Measurements from ENCODE around the gene ANKRD34A. TPM values are rescaled to one million over a fixed set of nuclear protein-coding genes. Genes with fewer than 3 reads are reported as not detected.

Gene ANKRD34A
- total RNA-seq, 6 experiments from 2014 or later, result 0.14 to 0.88 (median 0.22) TPM; not detected in 1

DNA sequence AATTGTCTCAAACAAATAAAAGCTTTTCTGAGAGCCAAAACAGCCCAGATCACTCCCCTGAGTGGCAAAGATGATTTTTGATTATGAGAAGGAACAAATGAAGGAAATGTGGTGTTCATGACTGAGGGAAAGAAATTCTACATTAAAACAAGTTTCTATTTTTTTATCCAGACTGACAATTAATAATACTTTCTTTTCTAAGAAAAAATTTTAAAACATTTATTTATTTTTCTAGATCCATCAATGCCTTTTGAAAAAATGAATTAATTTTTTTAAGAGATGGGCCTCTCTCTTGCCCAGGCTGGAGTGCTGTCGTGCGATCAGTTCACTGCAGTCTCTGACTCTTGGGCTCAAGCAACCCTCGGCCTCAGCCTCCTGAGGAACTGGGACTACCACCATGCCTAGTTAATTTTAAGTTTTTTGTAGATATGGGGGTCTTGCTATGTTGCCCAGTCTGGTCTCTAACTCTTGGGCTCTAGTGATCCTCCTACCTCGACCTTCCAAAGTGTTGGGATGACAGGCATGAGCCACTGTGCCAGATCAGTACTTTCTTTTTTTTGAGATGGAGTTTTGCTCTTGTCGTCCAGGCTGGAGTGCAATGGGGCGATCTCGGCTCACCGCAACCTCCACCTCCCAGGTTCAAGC is 43.2 kb upstream of the ANKRD34A start:
- H3K36me3 ChIP-seq, result no peaks in the 10 kb centered on the region
- H3K27me3 ChIP-seq, result no peaks in the 10 kb centered on the region
- H3K27ac ChIP-seq, result peak overlapping the region in 2 of 3 donors; percentile 59 to 75
- 67% methylated on average over 8 of the region's 8 CpGs for WGBS (ENCODE audit: insufficient coverage, low coverage, low lambda C conversion rate, missing lambda C conversion rate)
- TF ChIP-seq, protein P1, sequence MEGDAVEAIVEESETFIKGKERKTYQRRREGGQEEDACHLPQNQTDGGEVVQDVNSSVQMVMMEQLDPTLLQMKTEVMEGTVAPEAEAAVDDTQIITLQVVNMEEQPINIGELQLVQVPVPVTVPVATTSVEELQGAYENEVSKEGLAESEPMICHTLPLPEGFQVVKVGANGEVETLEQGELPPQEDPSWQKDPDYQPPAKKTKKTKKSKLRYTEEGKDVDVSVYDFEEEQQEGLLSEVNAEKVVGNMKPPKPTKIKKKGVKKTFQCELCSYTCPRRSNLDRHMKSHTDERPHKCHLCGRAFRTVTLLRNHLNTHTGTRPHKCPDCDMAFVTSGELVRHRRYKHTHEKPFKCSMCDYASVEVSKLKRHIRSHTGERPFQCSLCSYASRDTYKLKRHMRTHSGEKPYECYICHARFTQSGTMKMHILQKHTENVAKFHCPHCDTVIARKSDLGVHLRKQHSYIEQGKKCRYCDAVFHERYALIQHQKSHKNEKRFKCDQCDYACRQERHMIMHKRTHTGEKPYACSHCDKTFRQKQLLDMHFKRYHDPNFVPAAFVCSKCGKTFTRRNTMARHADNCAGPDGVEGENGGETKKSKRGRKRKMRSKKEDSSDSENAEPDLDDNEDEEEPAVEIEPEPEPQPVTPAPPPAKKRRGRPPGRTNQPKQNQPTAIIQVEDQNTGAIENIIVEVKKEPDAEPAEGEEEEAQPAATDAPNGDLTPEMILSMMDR (IDR thresholded peaks at IDR 0.05), result no peak
- no peak for TF ChIP-seq POLR2A (IDR thresholded peaks at IDR 0.05)
- ATAC-seq (no peak), DNase-seq (no peak)
- intact Hi-C loops (cut with DNase I), result no loop called here
- no peak overlapping the region for H3K4me3 ChIP-seq
- H3K4me1 ChIP-seq, result peaks cover 0 to 8% (median 1%) of the 10 kb centered on the region in 4 donors
- no peaks in the 10 kb centered on the region for H3K9me3 ChIP-seq

DNA sequence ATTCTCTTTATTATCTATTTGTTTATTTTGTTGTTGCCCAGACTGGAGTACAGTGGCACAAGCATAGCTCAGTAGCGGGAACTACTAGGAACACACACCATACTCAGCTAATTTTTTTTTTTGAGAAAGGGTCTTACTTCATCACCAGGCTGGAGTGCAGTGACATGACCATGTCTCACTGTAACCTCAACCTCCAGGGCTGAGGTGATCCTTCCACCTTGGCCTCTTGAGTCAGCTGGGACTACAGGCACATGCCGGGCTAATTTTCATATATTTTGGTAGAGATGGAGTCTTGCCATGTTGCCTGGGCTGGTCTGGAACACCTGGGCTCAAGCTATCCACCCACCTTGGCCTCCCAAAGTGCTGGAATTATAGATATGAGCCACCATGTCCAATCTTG is 37.3 kb upstream of the ANKRD34A start:
- intact Hi-C loops (cut with DNase I), result no loop called here
- no peak for ATAC-seq
- no peak for DNase-seq
- Histone ChIP-seq H3K9me3 (no peaks in the 10 kb centered on the region), H3K4me1 (peaks cover 0 to 34% (median 12%) of the 10 kb centered on the region in 4 donors), H3K4me3 (no peak overlapping the region), H3K27me3 (no peaks in the 10 kb centered on the region), H3K36me3 (no peaks in the 10 kb centered on the region), H3K27ac (no peak overlapping the region)
- WGBS (ENCODE audit: insufficient coverage, low coverage, low lambda C conversion rate, missing lambda C conversion rate), result 45% methylated on average over 1 of the region's 2 CpGs
- TF ChIP-seq POLR2A (IDR thresholded peaks at IDR 0.05), result no peak
- TF ChIP-seq, protein P1 (IDR thresholded peaks at IDR 0.05), result no peak

DNA sequence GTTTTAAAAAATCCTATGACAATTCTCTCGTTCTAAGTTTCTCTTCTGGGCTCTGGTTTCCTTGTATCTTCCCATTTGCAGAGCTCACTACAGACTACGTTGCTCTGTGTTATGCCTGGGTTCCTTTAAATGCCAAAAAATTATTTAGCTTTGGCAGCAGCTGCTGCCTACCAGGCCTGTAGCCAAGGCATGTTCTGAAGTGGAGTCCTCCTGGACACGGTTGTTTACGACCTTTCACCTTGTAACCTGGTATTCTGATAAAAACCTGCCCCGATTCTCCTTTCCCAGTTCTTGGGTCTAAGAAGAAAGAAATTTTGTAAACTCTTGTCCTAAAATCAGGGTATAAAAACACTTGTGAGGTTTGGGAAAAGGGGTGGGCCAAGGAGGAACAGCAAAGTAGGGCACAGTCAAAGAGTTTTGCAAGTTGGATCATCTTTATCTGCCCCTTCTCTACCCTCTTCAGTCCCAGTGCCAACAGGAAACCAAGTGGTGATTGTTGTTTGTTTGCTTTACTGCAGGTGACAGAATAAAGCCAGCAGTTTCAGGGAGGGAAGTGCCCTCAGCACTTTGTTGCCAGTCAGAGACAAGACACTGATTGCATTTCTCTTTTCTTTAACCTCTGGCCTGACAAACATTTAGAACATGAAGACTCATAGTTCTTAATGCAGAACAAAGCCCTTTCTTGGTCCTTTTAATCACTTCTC is 35.1 kb upstream of the ANKRD34A start:
- H3K4me3 ChIP-seq, result peak overlapping the region in 2 of 3 donors; percentile 3 to 4
- intact Hi-C loops (cut with DNase I), result no loop called here
- H3K36me3 ChIP-seq, result peaks cover 0 to 11% (median 8%) of the 10 kb centered on the region in 4 donors
- no peaks in the 10 kb centered on the region for H3K27me3 ChIP-seq
- DNase-seq, result peak; percentile 51 to 81 (median 67)
- peak; percentile 75 for TF ChIP-seq POLR2A (IDR thresholded peaks at IDR 0.05)
- TF ChIP-seq, protein P1 (IDR thresholded peaks at IDR 0.05), result no peak
- peak; percentile 56 to 65 (median 63) for ATAC-seq
- WGBS (ENCODE audit: insufficient coverage, low coverage, low lambda C conversion rate, missing lambda C conversion rate), result 10% methylated on average over 5 of the region's 5 CpGs
- H3K4me1 ChIP-seq, result peaks cover 0 to 38% (median 14%) of the 10 kb centered on the region in 4 donors
- peak overlapping the region; percentile 39 to 98 (median 88) for H3K27ac ChIP-seq
- H3K9me3 ChIP-seq, result no peaks in the 10 kb centered on the region

DNA sequence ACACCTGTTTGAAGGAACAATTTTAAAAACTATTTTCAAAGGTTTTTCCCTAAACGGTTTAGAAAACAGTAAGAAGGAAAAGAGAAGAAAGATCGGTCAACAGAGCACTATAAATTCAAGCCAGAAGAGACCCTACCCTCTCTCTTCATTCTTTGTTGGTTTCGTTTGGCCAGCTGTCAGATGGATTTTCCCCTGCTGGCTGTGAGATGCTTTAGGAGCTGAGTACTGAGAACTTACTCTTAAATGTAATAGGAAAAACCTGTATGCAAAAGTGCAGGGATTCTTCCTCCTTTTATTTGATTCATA is 33.3 kb upstream of the ANKRD34A start:
- H3K4me3 ChIP-seq, result peak overlapping the region in 2 of 3 donors; percentile 83 to 91
- peak in 1 of 3 donors; percentile 40 for DNase-seq
- 1% methylated on average over 3 of the region's 3 CpGs for WGBS (ENCODE audit: insufficient coverage, low coverage, low lambda C conversion rate, missing lambda C conversion rate)
- no peak for ATAC-seq
- TF ChIP-seq, protein P1 (IDR thresholded peaks at IDR 0.05), result no peak
- no peak for TF ChIP-seq POLR2A (IDR thresholded peaks at IDR 0.05)
- H3K4me1 ChIP-seq, result peaks cover 0 to 54% (median 21%) of the 10 kb centered on the region in 4 donors
- peaks cover 0 to 29% (median 23%) of the 10 kb centered on the region in 4 donors for H3K36me3 ChIP-seq
- H3K27ac ChIP-seq, result peak overlapping the region; percentile 88 to 98 (median 92)
- no peaks in the 10 kb centered on the region for H3K27me3 ChIP-seq
- intact Hi-C loops (cut with DNase I), result no loop called here
- no peaks in the 10 kb centered on the region for H3K9me3 ChIP-seq

All from right lobe of liver (tissue), 6 donors.